GM13976 (cell line): ENCODE measurements around the gene EIF2AK3.

Experiments
- DNase-seq: peaks from one replicate; pipeline ENCODE4 v3.0.0; 2012; ENCODE audit warnings: low spot score
- in situ Hi-C: fragments of 300-500 bp; cut with MboI; formaldehyde crosslinking; loops from one replicate; pipeline ENCODE4 v1.12.0; 2022; ENCODE audit warnings: low sequenced_read_pairs, mixed read lengths, inconsistent platforms; ENCODE audit not compliant: unreplicated experiment
- TF ChIP-seq, protein P1 (sequence below): IDR thresholded peaks from 2 replicates; pipeline ENCODE4 v1.5.1; 2012; ENCODE audit warnings: borderline replicate concordance, mild to moderate bottlenecking; ENCODE audit not compliant: insufficient read depth; ENCODE audit errors: extremely low read depth, missing control alignments, control extremely low read depth

Gene EIF2AK3

DNA sequence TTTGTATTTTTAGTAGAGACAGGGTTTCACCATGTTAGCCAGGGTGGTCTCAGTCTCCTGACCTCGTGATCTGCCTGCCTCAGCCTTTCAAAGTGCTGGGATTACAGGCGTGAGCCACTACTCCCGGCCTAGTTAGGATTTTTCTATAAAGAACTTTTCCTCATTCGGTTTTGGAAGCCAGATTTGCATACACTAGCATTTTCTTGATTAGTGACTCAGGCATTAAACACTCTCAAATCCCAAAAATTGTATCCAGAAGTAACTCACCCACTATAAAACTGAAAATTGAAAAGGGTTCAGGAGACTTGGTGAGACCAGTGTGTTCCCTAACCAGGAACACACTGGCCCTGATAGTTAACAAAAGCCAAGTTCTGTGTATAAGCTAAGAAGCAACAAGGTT, 25.2 kb downstream of the EIF2AK3 start:
- no peak for DNase-seq
- TF ChIP-seq, protein P1, sequence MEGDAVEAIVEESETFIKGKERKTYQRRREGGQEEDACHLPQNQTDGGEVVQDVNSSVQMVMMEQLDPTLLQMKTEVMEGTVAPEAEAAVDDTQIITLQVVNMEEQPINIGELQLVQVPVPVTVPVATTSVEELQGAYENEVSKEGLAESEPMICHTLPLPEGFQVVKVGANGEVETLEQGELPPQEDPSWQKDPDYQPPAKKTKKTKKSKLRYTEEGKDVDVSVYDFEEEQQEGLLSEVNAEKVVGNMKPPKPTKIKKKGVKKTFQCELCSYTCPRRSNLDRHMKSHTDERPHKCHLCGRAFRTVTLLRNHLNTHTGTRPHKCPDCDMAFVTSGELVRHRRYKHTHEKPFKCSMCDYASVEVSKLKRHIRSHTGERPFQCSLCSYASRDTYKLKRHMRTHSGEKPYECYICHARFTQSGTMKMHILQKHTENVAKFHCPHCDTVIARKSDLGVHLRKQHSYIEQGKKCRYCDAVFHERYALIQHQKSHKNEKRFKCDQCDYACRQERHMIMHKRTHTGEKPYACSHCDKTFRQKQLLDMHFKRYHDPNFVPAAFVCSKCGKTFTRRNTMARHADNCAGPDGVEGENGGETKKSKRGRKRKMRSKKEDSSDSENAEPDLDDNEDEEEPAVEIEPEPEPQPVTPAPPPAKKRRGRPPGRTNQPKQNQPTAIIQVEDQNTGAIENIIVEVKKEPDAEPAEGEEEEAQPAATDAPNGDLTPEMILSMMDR: no peak
- in situ Hi-C loops: no loop called here

DNA sequence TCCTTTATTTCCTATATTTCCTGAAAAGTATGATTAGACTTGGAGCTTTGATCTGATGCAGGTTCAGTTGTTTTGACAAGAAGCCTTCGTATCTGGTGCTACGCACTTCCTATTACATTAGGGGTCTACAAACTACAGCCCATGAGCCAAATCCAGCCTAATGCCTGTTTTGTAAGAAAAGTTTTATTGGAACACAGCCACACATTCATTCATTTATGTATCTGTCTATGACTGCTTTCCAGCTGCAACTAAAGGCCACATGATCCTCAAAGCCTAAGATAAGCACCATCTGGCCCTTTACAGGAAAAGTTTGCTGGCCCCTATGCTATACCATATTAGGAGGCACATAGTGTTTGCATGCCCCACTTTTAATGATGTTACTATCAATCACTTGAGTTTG, 26.0 kb downstream of the EIF2AK3 start:
- DNase-seq: no peak
- in situ Hi-C loops: no loop called here
- TF ChIP-seq, protein P1: no peak

DNA sequence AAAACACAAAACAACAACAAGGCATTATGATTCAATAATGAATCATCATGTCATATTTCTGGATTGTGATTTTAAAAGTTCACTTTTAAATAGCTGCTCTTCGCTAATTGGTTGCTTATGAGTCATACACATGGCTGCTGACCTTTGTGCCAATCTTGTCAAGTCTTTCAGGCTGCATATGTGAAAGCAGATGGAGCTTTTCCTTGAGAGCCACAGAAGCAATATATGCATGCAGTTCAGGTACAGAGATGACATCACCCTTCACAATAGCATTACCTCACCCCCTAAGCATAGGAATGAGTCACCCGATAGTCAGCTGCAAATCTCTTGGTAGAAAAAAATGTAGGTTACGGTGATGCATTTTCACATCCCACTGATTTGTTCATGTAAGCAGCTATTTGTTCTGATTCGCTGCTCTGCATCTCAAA, 27.2 kb downstream of the EIF2AK3 start:
- DNase-seq: peak; percentile 67
- TF ChIP-seq, protein P1: no peak
- in situ Hi-C loops: no loop called here

DNA sequence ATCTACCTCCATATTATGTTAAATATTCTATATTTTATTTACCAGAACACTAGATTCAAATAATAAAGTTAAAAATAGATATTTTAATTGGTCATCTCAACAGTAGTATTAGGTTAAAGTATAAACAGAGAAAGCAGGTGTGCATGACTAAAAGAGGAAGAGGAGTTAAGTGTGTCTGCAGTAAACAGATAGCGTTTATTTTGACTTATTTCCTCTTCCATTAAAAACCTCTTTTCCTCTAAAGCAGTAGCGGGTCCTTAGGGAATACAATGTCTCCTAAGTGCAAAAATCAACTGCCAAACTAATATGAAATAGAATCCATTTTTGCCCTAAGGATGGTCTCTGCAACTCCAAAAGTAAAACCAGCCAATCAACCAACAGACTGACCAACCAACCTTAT, 27.7 kb downstream of the EIF2AK3 start:
- TF ChIP-seq, protein P1: no peak
- DNase-seq: no peak
- in situ Hi-C loops: loop anchor here (25.0 kb wide), 1 partner anchor 288 kb away; no protein-coding TSS in a partner anchor

DNA sequence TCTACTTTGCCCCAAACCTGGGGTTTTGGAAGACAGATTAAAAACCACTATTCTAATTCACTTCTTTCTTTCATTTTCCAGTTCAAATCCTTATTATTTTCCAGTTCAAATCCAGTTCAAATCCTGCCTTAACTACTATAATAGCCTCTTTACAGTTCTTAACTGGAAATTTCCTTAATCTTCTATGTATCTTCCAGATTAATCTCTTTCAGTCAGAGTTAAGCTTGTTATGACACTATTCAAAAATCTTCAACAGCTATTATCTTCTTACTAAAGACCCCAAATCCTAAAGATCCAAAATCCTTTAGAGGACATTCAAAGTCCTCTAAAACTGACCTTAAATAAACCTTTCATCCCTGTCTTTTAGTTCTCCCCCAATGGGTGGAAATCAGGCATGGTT, 30.1 kb downstream of the EIF2AK3 start:
- TF ChIP-seq, protein P1: no peak
- in situ Hi-C loops: loop anchor here (25.0 kb wide), 1 partner anchor 290 kb away; no protein-coding TSS in a partner anchor
- DNase-seq: no peak

DNA sequence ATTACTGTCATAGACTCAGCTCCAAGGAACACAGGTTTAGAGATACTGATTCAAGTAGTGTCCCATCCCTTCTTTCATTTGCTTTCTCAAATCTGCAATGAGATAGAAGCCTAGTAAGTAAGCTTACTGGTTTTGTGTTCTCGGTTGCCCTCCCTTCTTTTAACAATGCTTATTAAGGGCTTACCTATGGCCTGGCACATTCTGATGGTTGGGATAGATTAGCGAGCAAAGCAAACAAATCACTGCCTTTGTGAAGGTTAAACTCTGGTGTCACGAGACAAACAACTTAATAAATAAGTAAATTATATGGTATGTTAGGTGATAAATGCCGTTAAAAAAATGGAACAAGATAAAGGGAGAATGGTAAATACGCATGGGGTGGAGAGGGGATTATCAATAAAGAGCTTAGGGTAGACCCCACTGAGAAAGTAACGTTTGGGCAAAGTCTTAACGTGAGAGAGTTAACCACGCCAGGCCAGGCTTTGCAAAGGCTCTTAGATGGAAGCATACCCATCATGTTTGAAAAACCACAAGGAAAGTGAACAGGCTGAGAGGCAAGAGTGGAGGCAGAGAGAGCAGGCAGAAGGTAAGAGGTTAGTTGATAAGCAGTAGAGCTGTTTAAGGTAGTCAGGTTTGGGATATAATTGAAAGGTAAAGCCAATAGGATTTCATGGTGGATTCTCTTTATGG, 31.0 kb downstream of the EIF2AK3 start:
- in situ Hi-C loops: loop anchor here (25.0 kb wide), 1 partner anchor 291 kb away; no protein-coding TSS in a partner anchor
- TF ChIP-seq, protein P1: no peak
- no peak for DNase-seq

DNA sequence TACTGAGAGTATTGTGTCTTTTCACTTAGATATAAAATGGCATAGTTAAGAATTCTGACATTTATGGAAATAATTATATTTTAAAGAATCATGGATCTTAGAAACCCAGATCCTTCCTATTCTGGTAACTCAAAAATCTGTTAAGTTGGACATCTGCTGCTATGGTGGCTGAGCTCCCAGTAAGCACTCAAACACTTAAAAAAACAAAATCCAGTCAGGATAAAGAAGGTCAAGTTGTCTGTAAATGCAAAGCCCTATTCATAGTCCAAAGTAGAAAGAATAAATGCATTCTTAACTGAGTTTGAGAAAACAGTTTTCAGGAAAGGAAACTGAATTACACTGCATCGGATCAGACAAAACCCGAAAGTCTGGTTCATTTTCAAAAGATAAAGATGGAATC, 35.6 kb downstream of the EIF2AK3 start:
- in situ Hi-C loops: loop anchor here (5.0 to 25.0 kb wide), 2 partner anchors 76 to 296 kb away; no protein-coding TSS in a partner anchor

More for the DNA sequence above, 35.6 kb downstream of the EIF2AK3 start:
- no peak for DNase-seq
- TF ChIP-seq, protein P1: no peak
